Activated T-helper 1 cell treated with anti-CD3 and anti-CD28 coated beads, Interleukin-12 subunit alpha, Interleukin-12 subunit beta, Interleukin-2, Interleukin-4 antibody, amounts not matched to agents 30 ng/mL and 10 ng/mL and 1 ng/mL, durations not matched to agents 14 hours and 24 hours and 36 hours (primary cell): Measurements from ENCODE around the gene RAB3D. TPM values are rescaled to one million over a fixed set of nuclear protein-coding genes. Genes with fewer than 3 reads are reported as not detected.
A peak's percentile ranks its signal among the peaks of the same experiment; 100 is the strongest.
"Not testable (repeated sequence)": the region's sequence is repeated elsewhere in the genome, so short reads cannot be mapped to it uniquely, and the experiment has no call there.

Experiments used
- DNase-seq: peaks from one replicate; pipeline ENCODE4 v3.0.0; 2021; ENCODE audit warnings: low spot score
- H3K27ac Mint-ChIP-seq: one replicate; pipeline ENCODE4 v1.8.0; 2021; ENCODE audit warnings: mild to moderate bottlenecking, mixed read lengths
- H3K27me3 Mint-ChIP-seq: one replicate; pipeline ENCODE4 v1.8.0; 2022; ENCODE audit warnings: mild to moderate bottlenecking, moderate library complexity, mixed read lengths; ENCODE audit not compliant: insufficient read depth
- H3K36me3 Mint-ChIP-seq: one replicate; pipeline ENCODE4 v1.8.0; 2021; ENCODE audit warnings: low read depth, mixed read lengths
- H3K4me1 Mint-ChIP-seq: one replicate; pipeline ENCODE4 v1.8.0; 2021; ENCODE audit warnings: low read depth, mixed read lengths
- H3K4me3 Mint-ChIP-seq: one replicate; pipeline ENCODE4 v1.8.0; 2021; ENCODE audit warnings: mild to moderate bottlenecking, moderate library complexity, mixed read lengths
- H3K9me3 Mint-ChIP-seq: one replicate; pipeline ENCODE4 v1.8.0; 2021; ENCODE audit warnings: mixed read lengths
- intact Hi-C: fragments of 100-400 bp; cut with micrococcal nuclease; formaldehyde crosslinking; loops from one replicate; pipeline ENCODE4 v1.15.1; 2024
- total RNA-seq: library from RNA; stranded (reverse); gene quantifications from 2 replicates; pipeline ENCODE4 v1.2.3, GENCODE V29; 2022

RAB3D gene, protein sequence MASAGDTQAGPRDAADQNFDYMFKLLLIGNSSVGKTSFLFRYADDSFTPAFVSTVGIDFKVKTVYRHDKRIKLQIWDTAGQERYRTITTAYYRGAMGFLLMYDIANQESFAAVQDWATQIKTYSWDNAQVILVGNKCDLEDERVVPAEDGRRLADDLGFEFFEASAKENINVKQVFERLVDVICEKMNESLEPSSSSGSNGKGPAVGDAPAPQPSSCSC
- 5.9 and 6.9 TPM in 2 replicates for total RNA-seq

DNA sequence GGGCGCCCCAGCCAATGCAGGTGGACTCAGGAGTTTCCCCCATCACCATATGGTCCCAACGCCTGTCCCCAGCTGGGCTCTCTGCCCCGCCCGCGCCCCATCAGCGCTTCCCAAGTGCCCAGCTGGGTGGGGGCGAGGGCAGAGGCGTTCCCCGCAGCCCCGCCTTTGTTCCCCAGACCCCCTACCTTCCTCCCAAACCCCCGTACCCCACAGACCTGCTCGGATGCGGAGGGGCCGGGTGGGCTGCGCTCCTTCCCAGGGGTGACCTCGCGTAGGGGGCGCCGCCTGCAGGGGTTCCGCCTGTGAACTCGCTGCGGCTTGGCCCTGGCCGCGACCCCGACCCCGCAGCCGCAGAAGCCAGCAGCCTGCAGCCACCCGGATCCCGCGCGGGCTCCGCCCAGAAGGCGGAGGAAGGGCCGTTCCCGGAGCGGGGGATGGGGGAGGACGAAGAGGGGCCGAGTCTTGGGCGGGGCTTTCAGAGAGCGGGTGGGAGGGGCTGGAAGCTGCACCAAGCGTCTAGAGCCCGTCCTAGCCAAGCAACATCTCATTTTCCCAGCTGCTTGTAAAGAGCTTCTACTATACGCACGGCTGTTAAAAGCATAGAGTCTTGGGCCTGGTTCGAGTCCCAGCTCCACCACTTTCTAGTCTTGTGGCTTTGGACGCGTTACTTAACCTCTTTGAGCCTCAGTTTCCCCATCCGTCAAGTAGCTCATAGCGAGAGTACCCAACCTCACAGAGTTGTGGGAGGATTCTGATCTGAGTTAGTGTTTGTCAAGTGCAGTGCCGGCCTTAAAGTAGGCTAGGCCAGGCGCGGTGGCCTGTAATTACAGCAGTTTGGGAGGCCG lies at the start of gene RAB3D:
Gene RAB3D (minus strand): TSS at position 404 of the 845 bp plus-strand sequence. CDS start 2,258 bp downstream, outside the sequence.
- peaks cover 21% of the 10 kb centered on the region for H3K4me1 Mint-ChIP-seq
- H3K27ac Mint-ChIP-seq, result no peak within 1 kb of the TSS
- peaks cover 12% of the 10 kb centered on the region for H3K36me3 Mint-ChIP-seq
- DNase-seq, result peak; percentile 76
- no peaks in the 10 kb centered on the region for H3K27me3 Mint-ChIP-seq
- intact Hi-C loops, result loop anchor here (1.0 kb wide), 1 partner anchor 16 kb away; the partner anchor contains the start of gene PLPPR2
- H3K9me3 Mint-ChIP-seq, result no peaks in the 10 kb centered on the region
- peak within 1 kb of the TSS; percentile 78 for H3K4me3 Mint-ChIP-seq

DNA sequence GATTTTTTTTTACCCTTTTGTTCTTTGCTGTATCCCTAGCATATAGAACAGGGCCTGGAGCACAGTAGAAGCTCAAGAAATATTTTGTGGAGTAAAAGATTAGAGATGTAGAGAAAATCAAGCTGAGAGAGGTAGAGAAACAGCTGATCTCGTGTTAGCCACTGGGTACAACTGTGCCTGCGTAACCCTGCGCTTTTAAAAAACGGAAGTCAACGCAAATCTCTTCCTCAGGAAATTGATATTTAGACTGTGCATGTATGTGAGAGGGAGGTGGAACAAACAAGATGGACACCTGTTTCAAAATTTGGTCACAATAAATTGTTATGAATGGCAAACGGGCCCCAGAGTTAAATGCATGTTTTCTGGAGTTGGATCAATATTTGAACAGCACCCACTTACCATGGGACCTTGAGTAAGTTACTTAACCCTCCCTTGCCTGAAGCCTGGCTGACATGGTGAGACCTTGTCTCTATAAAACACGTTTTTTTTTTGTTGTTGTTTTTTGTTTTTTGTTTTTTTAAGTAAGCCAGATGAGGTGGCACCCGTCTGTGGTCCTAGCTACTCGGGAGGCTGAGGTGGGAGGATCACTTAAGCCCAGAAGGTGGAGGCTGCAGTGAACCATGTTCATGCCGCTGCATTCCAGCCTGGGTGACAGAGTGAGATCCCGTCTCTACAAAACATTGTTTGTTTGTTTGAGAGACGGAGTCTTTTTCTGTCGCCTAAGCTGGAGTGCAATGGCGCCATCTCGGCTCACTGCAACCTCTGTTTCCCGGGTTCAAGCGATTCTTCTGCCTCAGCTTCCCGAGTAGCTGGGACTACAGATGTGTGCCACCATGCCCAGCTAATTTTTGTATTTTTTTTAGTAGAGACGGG lies 47.9 kb upstream of the RAB3D start:
- no peaks in the 10 kb centered on the region for H3K4me1 Mint-ChIP-seq
- no peaks in the 10 kb centered on the region for H3K36me3 Mint-ChIP-seq
- no peak overlapping the region for H3K4me3 Mint-ChIP-seq
- no peak for DNase-seq
- H3K9me3 Mint-ChIP-seq, result no peaks in the 10 kb centered on the region
- H3K27me3 Mint-ChIP-seq, result peaks cover 22% of the 10 kb centered on the region
- no peak overlapping the region for H3K27ac Mint-ChIP-seq
- intact Hi-C loops, result no loop called here

DNA sequence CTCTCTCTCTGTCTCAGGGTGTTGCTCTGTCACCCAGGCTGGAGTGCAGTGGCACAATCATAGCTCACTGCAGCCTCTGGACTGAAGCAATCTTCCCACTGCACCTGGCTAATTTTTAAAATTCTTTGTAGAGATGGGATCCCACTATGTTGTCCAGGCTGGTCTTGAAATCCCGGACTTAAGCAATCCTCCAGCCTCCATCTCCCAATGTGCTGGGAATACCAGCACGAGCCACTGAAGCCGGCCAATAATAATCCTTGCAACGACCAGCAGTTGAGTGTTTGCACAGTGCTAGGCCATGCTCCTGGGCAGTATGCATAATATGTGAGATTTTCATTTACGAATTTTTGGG lies 45.3 kb upstream of the RAB3D start:
- Mint-ChIP-seq H3K27ac (no peak overlapping the region), H3K9me3 (no peaks in the 10 kb centered on the region), H3K4me1 (peaks cover 8% of the 10 kb centered on the region), H3K36me3 (peaks cover 4% of the 10 kb centered on the region), H3K27me3 (peaks cover 22% of the 10 kb centered on the region), H3K4me3 (no peak overlapping the region)
- no peak for DNase-seq
- intact Hi-C loops, result no loop called here

DNA sequence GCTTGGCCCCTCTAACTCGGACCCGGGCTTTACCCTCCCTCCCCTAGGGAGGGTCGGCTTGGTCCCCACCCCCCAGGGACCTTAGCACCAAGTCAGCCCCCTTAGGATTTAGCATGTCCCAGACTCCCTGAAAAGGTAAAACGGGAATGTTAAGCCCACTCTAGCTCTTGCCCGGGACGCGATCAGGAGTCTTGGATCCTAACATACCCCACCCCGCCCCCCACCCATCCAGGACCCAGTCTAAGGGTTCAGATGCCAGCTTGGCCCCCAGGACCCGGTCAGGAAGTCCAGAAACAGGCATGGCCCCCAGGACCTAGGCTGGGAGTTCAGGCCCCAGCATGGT lies 44.2 kb upstream of the RAB3D start:
- no peak for DNase-seq
- Mint-ChIP-seq H3K4me1 (peaks cover 14% of the 10 kb centered on the region), H3K36me3 (peaks cover 5% of the 10 kb centered on the region), H3K27ac (no peak overlapping the region), H3K27me3 (peaks cover 22% of the 10 kb centered on the region), H3K9me3 (no peaks in the 10 kb centered on the region), H3K4me3 (no peak overlapping the region)
- intact Hi-C loops, result loop anchor here (2.0 kb wide), 1 partner anchor 187 kb away; the partner anchor contains the start of gene KANK2

DNA sequence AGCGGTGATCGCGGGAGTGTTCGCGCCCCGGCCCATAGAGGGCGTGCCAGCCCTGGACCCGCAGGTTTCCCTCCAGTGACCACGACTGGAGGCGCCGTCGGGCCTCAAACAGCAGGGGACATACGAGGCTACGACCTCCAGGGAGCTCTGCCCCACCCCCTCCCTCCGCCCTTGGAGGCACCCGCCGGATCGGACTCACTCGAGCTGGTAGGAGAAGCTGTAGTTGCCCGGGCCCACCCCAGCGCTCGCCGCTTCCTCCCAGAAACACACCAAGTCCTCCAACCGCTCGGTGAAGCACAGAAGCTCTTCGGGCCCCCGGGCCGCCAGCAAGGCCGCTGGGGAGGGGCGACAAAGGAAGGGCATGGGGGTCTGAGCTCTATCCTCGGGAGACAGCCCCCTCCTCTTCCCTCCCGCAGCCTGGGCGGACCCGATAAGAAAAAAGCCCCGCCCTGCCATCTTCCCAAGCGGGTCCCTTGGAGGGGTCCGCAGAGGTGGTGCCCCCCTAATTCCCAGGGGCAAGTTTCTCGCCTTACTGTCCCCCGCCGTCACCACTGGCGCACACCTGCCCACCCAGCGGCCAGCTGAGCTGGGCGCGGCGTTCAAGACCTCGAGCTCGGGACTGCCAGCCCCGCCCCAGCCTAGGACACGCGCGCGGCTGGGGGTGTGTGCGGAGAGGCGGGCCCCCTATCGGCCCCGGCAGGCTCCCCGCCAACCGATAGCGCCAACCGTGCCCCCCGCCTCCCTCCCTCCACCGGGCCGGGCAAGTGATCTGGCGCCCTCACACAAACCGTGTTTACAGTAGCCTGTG lies 43.6 kb upstream of the RAB3D start:
- Mint-ChIP-seq H3K27ac (peak overlapping the region; percentile 74), H3K4me1 (peaks cover 19% of the 10 kb centered on the region), H3K36me3 (peaks cover 6% of the 10 kb centered on the region), H3K27me3 (peaks cover 22% of the 10 kb centered on the region), H3K4me3 (peak overlapping the region; percentile 80), H3K9me3 (no peaks in the 10 kb centered on the region)
- intact Hi-C loops, result loop anchor here (2.0 kb wide), 1 partner anchor 186 kb away; the partner anchor contains the start of gene KANK2
- DNase-seq, result no peak

DNA sequence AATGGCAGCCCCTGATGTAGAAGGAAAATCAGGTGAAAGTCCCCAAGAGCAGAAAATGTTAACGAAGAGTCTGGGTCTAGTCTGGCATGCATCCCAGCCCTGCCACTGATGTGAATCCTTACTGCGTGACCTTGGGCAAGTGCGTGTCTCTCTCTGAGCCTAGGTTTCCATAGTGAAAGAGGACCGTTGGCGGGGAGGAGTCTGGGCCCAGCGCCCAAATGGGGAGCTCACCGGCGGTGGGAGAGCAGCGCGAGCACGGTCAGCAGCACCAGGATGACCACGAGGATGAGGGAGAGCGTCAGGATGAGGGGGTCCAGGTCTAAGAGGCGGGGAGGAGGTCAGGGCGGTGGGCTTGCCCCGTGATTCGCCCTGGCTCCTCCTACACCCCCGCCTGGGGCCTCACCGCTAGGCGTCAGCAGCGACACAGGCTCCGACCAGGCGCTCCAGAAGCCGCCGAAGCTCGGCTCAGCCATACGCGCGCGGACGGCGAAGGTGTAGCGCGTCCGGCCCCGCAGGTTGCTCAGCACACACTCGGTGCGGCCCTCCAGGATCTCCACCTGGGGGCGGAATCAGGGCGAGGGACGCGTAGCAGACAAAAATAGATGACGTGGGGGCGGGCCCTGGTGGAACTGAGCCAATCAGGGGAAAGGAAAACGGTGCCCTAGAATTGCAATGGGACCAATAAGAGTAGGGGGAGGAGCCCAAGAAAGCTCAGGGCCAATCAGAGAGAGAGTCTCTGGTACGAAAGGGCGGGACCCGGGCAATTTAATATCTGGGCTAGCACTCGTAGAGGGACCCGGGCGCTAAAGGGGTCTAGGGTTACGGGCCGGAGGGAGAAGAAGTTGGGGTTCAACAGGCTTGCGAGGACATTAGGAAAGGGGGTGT lies 41.4 kb upstream of the RAB3D start:
- Mint-ChIP-seq H3K27me3 (peaks cover 16% of the 10 kb centered on the region), H3K4me3 (peak overlapping the region; percentile 88), H3K9me3 (no peaks in the 10 kb centered on the region), H3K27ac (peak overlapping the region; percentile 100), H3K4me1 (peaks cover 32% of the 10 kb centered on the region), H3K36me3 (peaks cover 15% of the 10 kb centered on the region)
- DNase-seq, result peak; percentile 96
- intact Hi-C loops, result loop anchor here (1.0 kb wide), 6 partner anchors 35 to 258 kb away; partner anchors contain the start of genes CCDC159, ODAD3, PRKCSH and TMEM205

DNA sequence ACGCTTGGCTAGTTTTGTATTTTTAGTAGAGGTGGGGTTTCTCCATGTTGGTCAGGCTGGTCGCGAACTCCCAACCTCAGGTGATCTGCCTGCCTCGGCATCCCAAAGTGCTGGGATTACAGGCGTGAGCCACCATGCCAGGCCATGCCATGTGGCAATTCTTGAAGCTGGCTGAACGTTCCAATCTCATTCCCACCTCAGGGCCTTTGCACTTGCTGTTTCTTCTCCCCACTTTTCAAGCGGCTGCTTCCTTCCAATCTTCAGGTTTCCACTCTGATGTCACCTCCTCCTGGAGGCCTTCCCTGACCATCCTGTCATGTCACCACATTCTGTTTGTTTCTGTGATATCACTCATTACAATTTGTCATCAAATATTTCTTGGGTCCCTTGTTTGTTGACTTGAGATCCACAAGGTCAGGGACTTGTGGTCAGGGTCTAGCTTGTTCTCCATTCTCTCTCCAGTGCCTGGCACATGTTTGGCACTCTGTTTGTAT lies 40.4 kb upstream of the RAB3D start:
- H3K9me3 Mint-ChIP-seq, result no peaks in the 10 kb centered on the region
- DNase-seq, result no peak
- H3K36me3 Mint-ChIP-seq, result peaks cover 19% of the 10 kb centered on the region
- H3K27ac Mint-ChIP-seq, result peak overlapping the region; percentile 100
- intact Hi-C loops, result no loop called here
- H3K27me3 Mint-ChIP-seq, result peaks cover 13% of the 10 kb centered on the region
- H3K4me1 Mint-ChIP-seq, result peaks cover 36% of the 10 kb centered on the region
- peak overlapping the region; percentile 88 for H3K4me3 Mint-ChIP-seq

DNA sequence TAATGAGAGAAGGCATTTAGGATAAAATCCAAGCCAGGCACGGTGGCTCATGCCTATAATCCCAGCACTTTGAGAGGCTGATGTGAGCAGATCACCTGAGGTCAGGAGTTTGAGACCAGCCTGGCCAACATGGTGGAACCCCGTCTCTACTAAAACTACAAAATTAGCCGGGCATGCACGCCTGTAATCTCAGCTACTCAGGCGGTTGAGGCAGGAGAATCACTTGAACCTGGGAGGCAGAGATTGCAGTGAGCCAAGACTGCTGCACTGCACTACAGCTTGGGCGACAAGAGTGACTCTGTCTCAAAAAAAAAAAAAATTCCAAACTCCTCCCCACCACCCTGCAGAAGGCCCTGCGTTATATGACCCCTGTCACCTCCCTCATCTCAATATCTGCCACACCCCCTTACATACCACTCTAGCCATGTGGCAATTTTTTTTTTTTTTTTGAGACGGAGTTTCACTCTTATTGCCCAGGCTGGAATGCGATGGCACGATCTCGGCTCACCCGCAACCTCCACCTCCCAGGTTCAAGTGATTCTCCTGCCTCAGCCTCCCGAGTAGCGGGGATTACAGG lies 39.9 kb upstream of the RAB3D start:
- Mint-ChIP-seq H3K36me3 (peaks cover 19% of the 10 kb centered on the region), H3K4me1 (peaks cover 36% of the 10 kb centered on the region), H3K27ac (peak overlapping the region; percentile 27)
- H3K4me3 Mint-ChIP-seq, intact Hi-C loops, DNase-seq, H3K27me3 Mint-ChIP-seq, H3K9me3 Mint-ChIP-seq: not testable (repeated sequence)

DNA sequence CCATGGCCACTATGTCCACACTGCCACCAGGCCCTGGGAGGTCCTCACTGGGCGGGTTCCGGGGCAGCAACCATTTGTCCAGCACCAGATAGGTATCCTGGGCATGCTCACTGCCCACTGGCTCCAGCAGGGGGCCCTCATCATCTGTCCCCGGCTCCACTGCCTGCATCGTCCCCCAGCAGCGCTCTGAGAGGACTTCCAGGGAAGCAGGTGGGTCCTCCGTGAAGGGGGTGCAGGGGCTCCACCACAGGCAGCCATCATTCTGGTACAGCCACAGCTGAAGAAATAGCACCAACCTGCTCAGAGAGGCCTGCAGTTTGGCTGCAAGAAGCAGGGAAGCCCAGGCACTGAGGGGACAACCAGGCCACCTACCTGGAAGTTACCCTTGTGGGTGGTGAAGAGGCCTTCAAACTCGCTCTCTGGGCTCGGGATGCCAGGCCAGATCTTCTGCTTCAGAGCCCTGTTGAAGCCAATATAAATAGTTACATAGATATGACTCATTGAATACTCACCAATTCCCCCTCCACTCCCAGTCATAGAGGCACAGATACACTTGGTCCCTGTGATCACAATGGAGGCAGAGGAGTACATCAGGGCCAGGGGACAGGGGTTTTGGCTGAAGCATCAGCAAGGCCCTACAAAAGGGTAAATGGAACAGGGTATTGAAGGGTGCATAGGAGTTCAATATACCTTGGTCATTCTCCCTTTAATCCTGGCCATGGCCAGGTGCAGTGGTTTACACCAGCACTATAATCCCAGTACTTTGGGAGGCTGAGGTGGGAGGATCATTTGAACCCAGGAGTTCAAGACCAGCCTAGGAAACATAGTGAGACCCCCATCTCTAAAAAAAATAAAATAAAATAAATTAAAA lies 39.1 kb upstream of the RAB3D start:
- intact Hi-C loops, result no loop called here
- H3K27ac Mint-ChIP-seq, result peak overlapping the region; percentile 84
- peaks cover 36% of the 10 kb centered on the region for H3K4me1 Mint-ChIP-seq
- DNase-seq, result no peak
- no peaks in the 10 kb centered on the region for H3K9me3 Mint-ChIP-seq
- H3K27me3 Mint-ChIP-seq, result peaks cover 7% of the 10 kb centered on the region
- H3K36me3 Mint-ChIP-seq, result peaks cover 19% of the 10 kb centered on the region
- H3K4me3 Mint-ChIP-seq, result peak overlapping the region; percentile 64

DNA sequence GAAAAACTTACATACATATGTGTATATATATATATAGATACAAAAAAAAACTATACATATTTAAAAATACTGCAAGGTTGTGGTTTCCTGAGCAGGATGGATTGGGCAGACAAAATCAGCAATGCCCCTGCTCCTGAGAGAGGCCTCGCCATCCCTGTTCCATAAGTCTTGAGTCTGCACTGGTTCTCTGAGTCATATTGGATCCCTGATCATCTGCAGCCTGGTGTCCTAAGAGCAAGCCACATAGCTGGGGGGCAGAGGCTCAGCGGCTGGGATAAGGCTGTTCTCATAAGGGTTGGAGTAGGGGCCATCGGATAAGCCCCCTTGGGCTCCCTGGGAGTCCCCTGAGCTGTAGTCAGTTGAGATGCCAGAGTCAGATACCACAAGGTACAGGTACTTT lies 38.3 kb upstream of the RAB3D start:
- Mint-ChIP-seq H3K27me3 (peaks cover 2% of the 10 kb centered on the region), H3K4me3 (no peak overlapping the region), H3K36me3 (peaks cover 19% of the 10 kb centered on the region), H3K9me3 (no peaks in the 10 kb centered on the region), H3K4me1 (peaks cover 41% of the 10 kb centered on the region), H3K27ac (peak overlapping the region; percentile 51)
- no peak for DNase-seq
- intact Hi-C loops, result no loop called here
